Omental fat pad (tissue), 4 donors: ENCODE results near the gene PHF21B. TPM values are rescaled to one million over a fixed set of nuclear protein-coding genes. Genes with fewer than 3 reads are reported as not detected.
A peak's percentile ranks its signal among the peaks of the same experiment; 100 is the strongest.
"Not testable (repeated sequence)": the region's sequence is repeated elsewhere in the genome, so short reads cannot be mapped to it uniquely, and the experiment has no call there.

Experiments
- ATAC-seq: fragments of 150-250 bp; one replicate; pipeline ENCODE4 v1.9.1; 2016; ENCODE audit warnings: mild to moderate bottlenecking, moderate library complexity; ENCODE audit not compliant: low FRiP score
- DNase-seq: peaks from one replicate; pipeline ENCODE4 v3.0.0-alpha.2; 2019; ENCODE audit warnings: low spot score
- CTCF ChIP-seq, 3 donors: fragments of 450-650 bp; IDR thresholded peaks; one replicate each; pipeline ENCODE4 v1.5.1; 2016 to 2017; ENCODE audit warnings: antibody characterized with exemption in 3 of 3, mild to moderate bottlenecking in 3 of 3, moderate library complexity in 2 of 3
- total RNA-seq, 4 donors: library from RNA; depleted of rRNA; stranded (reverse); fragments of >200 nt; gene quantifications; one replicate each; pipeline ENCODE4 v1.1.0, GENCODE V29; 2016

Gene PHF21B
- total RNA-seq, 4 donors from 2014 or later, result 0.44 TPM; not detected in 3

GRCh38 chr22:44861245-44861644, 148.6 kb downstream of the PHF21B start:
- DNase-seq (no peak), ATAC-seq (no peak)
- no peak for TF ChIP-seq CTCF (IDR thresholded peaks at IDR 0.05)

- DNase-seq, result no peak
Measured at GRCh38 chr22:44860311-44860710, 149.5 kb downstream of the PHF21B start.

GRCh38 chr22:44859641-44860040, 150.2 kb downstream of the PHF21B start:
- ATAC-seq (no peak), DNase-seq (no peak)
- no peak for TF ChIP-seq CTCF (IDR thresholded peaks at IDR 0.05)

More at GRCh38 chr22:44860311-44860710, 149.5 kb downstream of the PHF21B start:
- no peak for ATAC-seq
- no peak for TF ChIP-seq CTCF (IDR thresholded peaks at IDR 0.05)

- ATAC-seq, result peak; percentile 19
- DNase-seq, result not testable (repeated sequence)
Measured at GRCh38 chr22:44858819-44859218, 151.0 kb downstream of the PHF21B start.

- DNase-seq, result no peak
- no peak for TF ChIP-seq CTCF (IDR thresholded peaks at IDR 0.05)
- no peak for ATAC-seq
Measured at GRCh38 chr22:44855855-44856254, 153.9 kb downstream of the PHF21B start.

GRCh38 chr22:44854641-44855040, 155.2 kb downstream of the PHF21B start:
- ATAC-seq, DNase-seq: not testable (repeated sequence)

GRCh38 chr22:44850946-44851345, 158.9 kb downstream of the PHF21B start:
- TF ChIP-seq CTCF (IDR thresholded peaks at IDR 0.05), result no peak
- DNase-seq (no peak), ATAC-seq (no peak)

- DNase-seq (no peak), ATAC-seq (no peak)
Measured at GRCh38 chr22:44848791-44849420, 160.9 kb downstream of the PHF21B start.

More at GRCh38 chr22:44848791-44849420, 160.9 kb downstream of the PHF21B start:
- TF ChIP-seq CTCF (IDR thresholded peaks at IDR 0.05), result no peak
